Stimulated activated CD4-positive, alpha-beta T cell treated with anti-CD3 and anti-CD28 coated beads, TNF-alpha, amount 100 ng/mL, for 4 hours (primary cell): ENCODE data around the gene ANKRD55.
"Not testable (repeated sequence)": the region's sequence is repeated elsewhere in the genome, so short reads cannot be mapped to it uniquely, and the experiment has no call there.

Source experiments
- DNase-seq, 3 experiments: peaks; one replicate each; pipeline ENCODE4 v3.0.0-alpha.2; 2020; ENCODE audit warnings: low read depth in 3 of 3

The ANKRD55 gene

DNA sequence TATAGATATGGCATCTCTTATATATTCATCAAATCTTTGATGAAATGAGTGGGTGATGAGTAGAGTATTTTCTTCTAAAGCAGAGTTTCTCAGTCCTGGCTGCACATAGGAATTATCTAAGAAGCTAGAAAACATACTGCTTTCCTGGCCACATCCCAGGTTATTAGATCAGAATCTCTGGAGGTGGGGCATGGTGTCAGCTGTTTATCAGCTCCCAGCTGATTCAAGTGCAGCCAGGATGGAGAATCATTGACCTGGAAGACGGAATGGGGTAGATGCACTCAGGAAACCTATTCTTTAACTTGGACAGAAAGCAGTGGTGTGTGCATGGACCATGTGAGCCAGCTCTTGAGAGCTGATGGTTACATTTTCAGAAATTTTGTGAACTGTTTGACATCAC lies 130.2 kb downstream of the ANKRD55 start:
- DNase-seq, result no peak

- not testable (repeated sequence) for DNase-seq
These were observed 130.9 kb downstream of the ANKRD55 start for GRCh38 chr5:56102207-56102606.

DNA sequence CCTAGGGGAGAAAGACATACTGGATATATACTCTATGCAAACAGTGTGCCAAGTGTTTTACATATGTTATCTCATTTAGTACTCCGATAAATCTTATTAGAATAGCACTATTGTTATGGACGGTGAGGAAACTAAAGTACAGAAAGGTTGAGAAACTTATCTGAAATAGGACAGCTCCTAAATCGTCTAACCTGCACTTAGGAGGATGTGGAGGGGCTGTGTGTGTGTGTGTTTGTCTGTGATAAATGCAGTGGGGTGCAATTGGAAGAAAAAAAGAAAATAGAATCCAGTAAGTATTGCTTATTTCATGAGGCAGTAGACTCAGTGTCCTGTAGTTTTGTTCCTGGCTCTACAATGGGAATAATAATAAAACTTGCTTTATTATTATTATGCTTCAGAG lies 131.9 kb downstream of the ANKRD55 start:
- DNase-seq, result no peak

DNA sequence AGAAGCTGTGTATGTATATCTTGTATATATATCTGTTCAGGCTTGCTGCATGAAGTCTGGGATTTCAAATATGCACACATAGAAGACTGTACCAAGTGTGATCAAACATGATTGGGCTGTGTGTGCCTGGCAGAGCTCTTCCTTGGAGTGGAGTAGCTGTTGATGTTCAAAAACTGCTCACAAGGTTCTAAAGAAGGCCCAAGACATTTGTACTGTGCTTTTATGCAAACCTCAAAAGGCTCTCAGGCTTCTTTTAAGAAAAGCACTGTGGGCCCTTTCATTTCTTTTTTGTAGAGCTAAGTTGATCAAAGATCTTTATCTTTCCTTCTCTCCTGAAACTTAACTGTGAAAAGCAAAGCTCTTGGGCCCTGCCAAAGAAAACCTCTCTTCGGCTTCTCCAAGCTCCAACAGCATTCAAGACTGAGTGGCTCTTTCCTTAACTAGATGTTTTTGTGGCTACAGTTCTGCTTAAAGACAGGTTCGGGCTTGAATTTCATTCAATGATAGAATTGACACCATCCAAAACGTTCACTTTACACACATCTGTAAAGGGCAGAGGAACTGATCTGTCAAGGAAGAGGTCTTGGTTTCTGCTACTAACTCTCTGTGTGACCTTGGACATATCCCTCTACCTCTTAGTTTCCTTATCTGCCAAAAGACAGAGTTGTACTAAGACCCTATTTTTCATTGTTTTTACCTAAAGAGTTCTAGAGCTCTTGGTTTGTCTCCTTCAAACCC lies 132.5 kb downstream of the ANKRD55 start:
- DNase-seq, result no peak

DNA sequence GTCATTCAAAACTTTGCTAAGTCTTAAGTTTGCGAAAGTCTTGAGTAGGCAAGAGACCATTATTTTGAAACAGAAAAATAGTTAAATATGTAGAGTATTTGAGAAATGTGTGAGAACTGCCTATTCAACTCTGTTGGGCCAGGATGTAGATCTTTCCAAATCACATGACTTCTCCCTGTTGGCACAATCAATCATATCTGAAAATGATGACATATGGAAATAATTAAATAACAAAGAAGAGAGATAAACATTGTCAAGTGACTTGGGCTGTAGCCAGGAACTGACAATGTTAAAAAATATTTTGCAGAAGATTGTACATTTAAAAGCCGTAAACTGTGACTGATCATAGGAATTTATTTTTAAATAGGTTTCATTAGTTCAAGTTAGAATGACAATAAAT lies 133.8 kb downstream of the ANKRD55 start:
- no peak for DNase-seq

- DNase-seq, result no peak
These were observed 136.1 kb downstream of the ANKRD55 start for GRCh38 chr5:56097055-56097454.

DNA sequence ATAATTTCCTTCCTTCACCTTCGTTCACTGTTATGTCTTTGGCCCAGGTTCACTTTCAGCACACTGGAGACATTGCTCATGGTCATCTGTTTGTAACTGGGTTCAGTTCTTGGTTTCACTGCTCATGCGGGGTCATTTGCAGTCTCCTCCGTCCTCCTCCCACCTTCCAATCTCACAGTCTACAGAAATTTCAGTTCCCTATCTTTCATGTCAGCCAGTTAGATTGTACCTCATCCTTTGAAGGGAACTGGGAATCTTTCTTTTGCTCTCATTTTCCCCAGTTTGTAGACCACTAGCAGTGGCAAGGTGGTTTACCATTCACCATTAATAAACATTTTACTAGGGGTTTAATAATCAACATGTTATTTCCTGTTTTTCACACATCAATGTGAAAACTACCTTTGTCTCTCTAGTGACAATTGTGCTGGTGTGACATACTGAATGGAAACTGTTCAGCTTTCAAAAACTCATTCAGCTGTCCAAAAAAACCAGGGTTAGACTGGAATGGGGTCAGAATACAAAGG lies 137.5 kb downstream of the ANKRD55 start:
- DNase-seq, result no peak

DNA sequence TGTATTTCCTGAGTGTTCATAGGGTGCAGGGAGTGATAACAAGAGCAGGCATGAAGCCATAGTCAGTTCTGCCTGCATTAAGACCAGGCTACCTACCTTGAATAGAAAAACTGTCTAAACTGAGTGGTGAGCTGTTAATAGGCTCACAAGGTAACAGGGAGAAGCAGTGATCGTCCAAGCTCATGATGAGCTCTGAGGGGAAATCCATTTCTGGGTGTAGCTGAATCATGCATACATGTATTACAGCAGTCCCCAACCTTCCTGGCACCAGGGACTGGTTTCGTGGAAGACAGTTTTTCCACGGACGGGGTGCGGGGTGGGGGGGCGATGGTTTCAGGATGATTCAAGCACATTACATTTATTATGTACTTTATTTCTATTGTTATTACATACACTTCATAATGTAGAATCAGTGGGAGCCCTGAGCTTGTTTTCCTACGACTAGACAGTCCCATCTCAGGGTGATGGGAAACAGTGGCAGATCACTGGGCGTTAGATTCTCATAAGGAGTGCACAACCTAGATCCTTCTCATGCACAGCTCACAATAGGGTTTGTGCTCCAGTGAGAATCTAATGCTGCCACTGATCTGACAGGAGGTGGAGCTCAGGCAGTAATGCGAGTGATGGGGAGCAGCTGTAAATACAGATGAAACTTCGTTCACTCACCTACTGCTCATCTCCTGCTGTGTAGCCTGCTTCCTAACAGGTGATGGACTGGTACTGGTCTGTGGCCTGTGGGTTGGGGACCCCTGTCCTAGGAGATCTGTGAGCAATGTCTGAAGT lies 138.4 kb downstream of the ANKRD55 start:
- peak; percentile 60 to 70 (median 68) for DNase-seq

DNA sequence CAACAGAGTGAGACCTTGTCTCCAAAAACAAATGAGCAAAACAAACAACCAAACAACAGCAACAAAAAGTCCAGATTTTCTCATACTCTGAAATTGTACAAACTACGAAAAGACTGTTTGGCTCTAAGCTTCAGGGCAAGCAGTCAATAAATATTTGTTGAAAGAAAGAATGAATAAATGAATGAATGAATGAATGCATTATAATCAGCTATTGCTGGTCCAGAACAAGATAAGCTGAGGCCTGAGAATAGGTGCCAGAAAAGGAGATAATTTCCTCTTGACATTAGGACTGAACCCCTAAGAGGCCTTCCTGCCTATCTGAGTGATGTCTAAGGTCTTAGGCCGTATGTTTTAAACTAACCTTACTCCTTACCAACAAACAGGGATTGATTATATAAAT lies 139.2 kb downstream of the ANKRD55 start:
- no peak for DNase-seq

DNA sequence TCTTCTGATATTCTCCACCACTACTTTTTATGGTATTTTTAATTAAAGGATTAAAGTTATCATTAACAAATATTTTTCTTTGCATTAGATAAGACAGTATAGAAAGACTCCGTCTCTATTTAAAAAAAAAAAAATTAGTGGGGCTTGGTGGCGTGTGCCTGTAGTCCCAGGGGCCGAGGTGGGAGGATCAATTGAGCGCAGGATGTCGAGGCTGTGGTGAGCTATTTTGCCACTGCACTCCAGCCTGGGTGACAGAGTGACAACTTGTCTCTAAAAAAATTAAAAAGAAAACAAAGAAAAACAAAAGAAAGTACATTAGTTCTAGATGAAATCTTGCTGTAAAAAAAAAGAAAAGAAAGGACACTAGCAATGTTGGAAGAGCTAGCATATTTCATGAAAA lies 141.0 kb downstream of the ANKRD55 start:
- DNase-seq, result no peak

DNA sequence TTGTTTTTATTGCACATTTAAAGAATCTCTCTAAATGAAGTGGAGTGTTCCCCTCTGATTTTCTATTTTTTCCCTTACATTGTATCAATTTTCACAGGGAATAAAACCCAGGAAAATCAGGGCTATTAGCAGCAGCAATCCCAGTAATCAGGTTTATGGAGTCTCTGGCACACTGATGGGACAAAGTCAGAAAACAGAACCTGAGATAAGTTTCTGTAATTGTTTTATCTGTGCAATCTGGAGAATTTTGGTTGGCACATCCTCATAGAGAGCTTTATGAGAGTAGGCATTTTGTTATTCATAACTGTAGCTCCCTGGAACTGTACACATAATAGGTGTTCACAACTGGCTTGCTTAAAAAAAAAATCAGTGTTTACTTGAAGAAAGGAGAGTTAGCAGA lies 141.5 kb downstream of the ANKRD55 start:
- no peak for DNase-seq

DNA sequence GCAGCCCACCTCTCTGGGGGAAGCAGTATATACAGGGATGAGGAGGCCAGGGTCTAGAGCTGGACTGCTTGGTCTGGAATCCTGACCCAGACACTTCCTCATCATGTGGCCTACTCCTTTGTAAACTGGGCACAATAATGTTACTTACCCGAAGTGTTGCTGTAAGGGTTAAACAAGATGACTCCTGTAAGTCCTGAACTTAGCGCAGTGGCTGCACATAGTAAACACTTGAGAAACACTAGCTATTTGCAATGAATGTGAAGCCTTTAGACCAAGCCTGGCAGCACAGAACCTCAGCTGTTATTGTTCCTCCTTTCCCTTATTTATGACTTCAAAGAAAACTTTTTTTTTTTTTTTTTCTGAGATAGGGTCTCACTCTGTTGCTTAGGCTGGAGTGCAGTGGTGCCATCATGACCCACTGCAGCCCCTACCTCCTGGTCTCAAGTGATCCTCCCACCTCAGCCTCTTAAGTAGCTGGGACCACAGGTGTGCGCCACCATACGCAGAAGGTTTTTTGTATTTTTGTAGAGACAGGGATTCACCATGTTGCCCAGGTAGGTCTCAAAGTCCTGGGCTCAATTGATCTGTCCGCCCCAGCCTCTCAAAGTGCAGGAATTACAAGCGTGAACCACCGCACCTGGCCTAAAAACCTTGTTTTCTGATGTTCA lies 142.2 kb downstream of the ANKRD55 start:
- DNase-seq, result no peak

- DNase-seq, result no peak
These were observed 143.9 kb downstream of the ANKRD55 start for GRCh38 chr5:56088967-56089829.

GRCh38 chr5:56088431-56088949 lies 144.6 kb downstream of the ANKRD55 start:
- DNase-seq, result no peak

DNA sequence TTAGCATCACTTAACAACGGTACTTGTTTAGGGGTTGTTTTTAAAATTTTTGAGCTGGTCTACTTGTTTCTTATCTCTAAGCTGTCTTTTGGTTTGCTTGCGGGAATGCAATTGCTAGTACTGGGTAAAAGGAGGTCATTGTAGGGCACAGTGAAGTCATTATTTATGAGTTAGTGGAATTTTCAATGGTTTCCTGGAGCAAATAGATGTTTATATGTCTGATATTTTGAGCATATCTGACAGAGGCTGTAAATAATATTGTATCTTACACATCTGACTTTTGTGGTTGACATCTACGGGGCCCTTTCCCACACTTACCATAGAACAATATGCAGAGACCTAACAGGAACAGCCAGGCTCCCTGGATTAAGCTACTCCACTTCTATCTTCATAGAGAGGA lies 147.9 kb downstream of the ANKRD55 start:
- no peak for DNase-seq

- DNase-seq, result no peak
These were observed 149.8 kb downstream of the ANKRD55 start for GRCh38 chr5:56083286-56083854.

DNA sequence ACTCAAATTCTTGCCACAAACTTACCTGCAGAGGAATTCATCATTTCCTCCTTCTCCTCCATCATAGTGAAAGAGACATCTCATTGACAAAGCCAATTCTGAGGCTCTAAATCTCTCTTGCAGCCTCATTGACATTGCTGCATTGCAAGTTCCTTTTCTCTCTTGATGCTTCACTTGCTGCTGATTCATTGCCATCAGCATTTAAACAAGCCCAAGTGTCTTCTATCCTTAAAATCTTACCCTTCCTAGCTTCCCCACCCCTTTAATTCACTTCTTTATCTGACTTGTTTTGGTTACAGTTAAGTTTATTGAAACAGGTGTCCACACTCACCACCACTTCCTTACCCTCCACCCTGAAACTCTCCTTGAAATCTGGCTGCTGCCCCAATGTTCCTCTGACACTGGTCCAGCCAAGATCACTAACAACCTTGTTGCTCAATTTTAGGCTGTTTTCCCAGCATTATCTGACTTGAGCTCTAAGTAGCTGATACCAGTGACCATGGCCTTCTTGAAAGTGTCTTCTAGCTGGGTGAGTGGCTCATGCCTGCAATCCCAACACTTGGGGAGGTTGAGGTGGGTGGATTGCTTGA lies 152.0 kb downstream of the ANKRD55 start:
- DNase-seq, result not testable (repeated sequence)

GRCh38 chr5:56080375-56081052 lies 152.6 kb downstream of the ANKRD55 start:
- no peak for DNase-seq

DNA sequence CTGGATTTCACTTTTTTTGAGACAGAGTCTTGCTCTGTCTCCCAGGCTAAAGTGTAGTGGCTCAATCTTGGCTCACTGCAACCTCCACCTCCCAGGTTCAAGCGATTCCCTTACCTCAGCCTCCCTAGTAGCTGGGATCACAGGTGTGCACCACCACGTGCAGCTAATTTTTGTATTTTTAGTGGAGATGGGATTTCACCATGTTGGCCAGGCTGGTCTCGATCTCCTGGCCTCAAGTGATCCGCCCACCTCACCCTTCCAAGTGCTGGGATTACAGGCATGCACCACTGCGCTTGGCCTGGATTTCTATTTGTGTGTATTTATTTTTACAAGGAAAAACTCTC lies 154.0 kb downstream of the ANKRD55 start:
- not testable (repeated sequence) for DNase-seq
